Stimulated activated naive CD8-positive, alpha-beta T cell treated with anti-CD3 and anti-CD28 coated beads, Interleukin-15, amount 100 ng/mL, for 72 hours (primary cell): ENCODE data around the gene MTF1.
"Not testable (repeated sequence)": the region's sequence is repeated elsewhere in the genome, so short reads cannot be mapped to it uniquely, and the experiment has no call there.

Experiments
- ATAC-seq: fragments of 150-1000 bp; cut with Tn5 transposase; 2 replicates; pipeline ENCODE4 v1.10.0; 2021; ENCODE audit warnings: mild to moderate bottlenecking, moderate library complexity
- DNase-seq, 2 donors: peaks; one replicate each; pipeline ENCODE4 v3.0.0; 2021 to 2022
- H3K27ac Mint-ChIP-seq, 2 donors: one replicate each; pipeline ENCODE4 v1.8.0; 2022; ENCODE audit warnings: mild to moderate bottlenecking in 2 of 2, mixed read lengths in 2 of 2, moderate library complexity in 2 of 2
- H3K27me3 Mint-ChIP-seq: one replicate; pipeline ENCODE4 v1.8.0; 2022; ENCODE audit warnings: mixed read lengths
- H3K4me1 Mint-ChIP-seq: one replicate; pipeline ENCODE4 v1.8.0; 2022; ENCODE audit warnings: mild to moderate bottlenecking, mixed read lengths
- H3K4me3 Mint-ChIP-seq, 2 donors: one replicate each; pipeline ENCODE4 v1.8.0; 2022; ENCODE audit warnings: mild to moderate bottlenecking in 2 of 2, mixed read lengths in 2 of 2, moderate library complexity in 1 of 2
- H3K9me3 Mint-ChIP-seq, 2 donors: one replicate each; pipeline ENCODE4 v1.8.0; 2022; ENCODE audit warnings: mixed read lengths in 2 of 2

The MTF1 gene

DNA sequence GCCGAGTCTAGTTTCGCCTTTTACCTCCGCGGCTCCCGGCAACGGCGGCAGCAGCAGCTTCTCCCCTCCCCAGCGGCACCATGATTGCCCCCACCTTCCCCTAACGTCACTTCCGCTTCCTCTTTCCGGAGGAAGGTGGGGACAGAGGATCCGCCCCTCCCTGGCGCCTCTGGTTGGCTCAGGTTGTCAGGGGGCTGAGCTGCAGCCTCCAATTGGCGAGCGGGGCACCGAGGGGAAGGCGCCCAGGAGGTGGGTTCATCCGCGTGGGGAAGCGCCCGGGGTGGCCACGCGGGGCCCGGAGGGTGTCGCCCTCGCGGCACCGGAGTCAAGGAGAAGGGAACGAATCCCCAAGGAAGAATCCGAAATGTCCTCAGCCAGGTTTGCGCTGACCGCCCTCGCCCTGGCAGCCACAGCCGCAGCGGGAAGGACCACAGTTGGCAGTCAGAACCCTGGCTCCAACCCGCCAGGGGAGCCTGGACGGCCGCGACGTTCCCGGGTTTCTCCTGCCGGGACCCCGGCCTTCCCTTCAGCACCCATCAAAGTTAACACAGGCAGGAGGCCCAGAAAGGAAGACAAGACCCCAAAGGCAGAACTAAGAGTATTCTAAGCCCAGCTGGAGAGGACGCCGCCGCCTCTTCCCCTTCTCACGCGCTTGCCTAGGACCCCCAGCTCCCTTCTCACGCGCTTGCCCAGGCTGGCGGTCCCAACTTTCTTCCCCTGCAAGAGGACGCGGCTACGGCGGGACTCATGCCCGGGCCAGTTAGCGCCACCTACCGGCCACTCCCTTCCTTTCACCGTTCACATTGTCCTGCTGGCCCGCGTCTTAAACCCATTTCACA lies at the start of gene MTF1:
TSS of gene MTF1 (minus strand) at position 86 of the 839 bp plus-strand sequence. CDS start 1,934 bp downstream, outside the sequence.
- ATAC-seq (peak; percentile 99), DNase-seq (peak; percentile 95 to 97)
- Mint-ChIP-seq H3K4me1 (peaks cover 29% of the 10 kb centered on the region), H3K9me3 (no peaks in the 10 kb centered on the region), H3K4me3 (peak within 1 kb of the TSS; percentile 91 to 100), H3K27ac (peak within 1 kb of the TSS; percentile 99), H3K27me3 (no peaks in the 10 kb centered on the region)

DNA sequence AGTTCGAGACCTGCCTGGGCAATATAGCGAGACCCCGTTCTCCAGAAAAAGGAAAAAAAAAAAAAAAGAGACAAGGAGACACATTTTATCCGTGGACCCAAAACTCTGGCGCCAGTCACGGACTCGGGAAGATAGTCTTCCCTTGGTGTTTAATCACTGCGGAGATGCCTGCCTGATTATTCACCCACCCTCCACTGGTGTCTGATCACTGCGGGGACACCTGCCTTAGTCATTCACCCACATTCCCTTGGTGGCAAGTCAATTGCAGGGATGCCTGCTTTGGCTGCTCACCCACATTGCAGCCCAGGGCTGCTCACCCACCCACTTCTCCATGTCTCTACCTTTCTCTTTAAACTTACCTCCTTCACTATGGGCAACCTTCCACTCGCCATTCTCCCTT lies 49.1 kb upstream of the MTF1 start:
- ATAC-seq, H3K4me1 Mint-ChIP-seq, H3K27ac Mint-ChIP-seq, DNase-seq, H3K4me3 Mint-ChIP-seq, H3K27me3 Mint-ChIP-seq: not testable (repeated sequence)
- H3K9me3 Mint-ChIP-seq, result peaks cover 16 to 22% of the 10 kb centered on the region in 2 donors

DNA sequence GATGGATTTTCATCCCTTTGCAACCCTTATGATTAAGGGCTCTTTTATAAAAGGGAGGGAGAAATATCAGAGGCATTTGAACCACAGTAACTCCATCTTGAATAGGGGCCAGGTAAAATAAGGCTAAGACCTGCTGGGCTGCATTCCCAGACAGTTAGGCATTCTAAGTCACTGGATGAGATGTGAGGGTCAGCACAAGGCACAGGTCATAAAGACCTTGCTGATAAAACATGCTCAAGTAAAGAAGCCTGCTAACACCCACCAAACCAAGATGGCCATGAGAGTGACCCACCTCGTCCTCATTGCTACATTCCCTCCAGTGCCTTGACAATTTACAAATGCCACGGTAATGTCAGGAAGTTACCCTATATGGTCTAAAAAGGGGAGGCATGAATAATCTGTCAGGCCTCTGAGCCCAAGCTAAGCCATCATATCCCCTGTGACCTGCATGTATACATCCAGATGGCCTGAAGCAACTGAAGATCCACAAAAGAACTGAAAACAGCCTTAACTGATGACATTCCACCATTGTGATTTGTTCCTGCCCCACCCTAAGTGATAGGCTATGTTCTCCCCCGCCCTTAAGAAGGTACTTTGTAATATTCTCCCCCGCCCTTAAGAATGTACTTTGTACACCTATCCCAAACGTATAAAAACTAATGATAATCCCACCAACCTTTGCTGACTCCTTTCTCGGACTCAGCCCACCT lies 48.2 kb upstream of the MTF1 start:
- not testable (repeated sequence) for H3K4me1 Mint-ChIP-seq, DNase-seq, H3K27ac Mint-ChIP-seq, H3K4me3 Mint-ChIP-seq, ATAC-seq, H3K27me3 Mint-ChIP-seq
- peaks cover 16 to 22% of the 10 kb centered on the region in 2 donors for H3K9me3 Mint-ChIP-seq

DNA sequence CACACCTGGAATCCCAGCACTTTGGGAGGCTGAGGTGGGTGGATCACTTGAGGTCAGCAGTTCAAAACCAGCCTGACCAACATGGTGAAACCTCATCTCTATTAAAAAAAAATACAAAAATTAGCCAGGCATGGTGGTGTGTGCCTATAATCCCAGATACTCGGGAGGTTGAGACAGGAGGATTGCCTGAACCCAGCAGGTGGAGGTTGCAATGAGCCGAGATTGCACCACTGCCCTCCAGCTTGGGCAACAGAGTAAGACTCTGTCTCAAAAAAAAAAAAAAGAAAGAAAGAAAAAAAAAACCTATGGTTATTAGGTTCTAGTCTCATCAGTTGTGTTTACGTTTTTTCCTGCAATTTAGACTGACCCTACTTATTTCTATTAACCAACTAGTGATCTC lies 47.2 kb upstream of the MTF1 start:
- not testable (repeated sequence) for ATAC-seq, DNase-seq, H3K27me3 Mint-ChIP-seq, H3K4me3 Mint-ChIP-seq, H3K27ac Mint-ChIP-seq
- Mint-ChIP-seq H3K9me3 (peaks cover 16 to 22% of the 10 kb centered on the region in 2 donors), H3K4me1 (peaks cover 14% of the 10 kb centered on the region)

DNA sequence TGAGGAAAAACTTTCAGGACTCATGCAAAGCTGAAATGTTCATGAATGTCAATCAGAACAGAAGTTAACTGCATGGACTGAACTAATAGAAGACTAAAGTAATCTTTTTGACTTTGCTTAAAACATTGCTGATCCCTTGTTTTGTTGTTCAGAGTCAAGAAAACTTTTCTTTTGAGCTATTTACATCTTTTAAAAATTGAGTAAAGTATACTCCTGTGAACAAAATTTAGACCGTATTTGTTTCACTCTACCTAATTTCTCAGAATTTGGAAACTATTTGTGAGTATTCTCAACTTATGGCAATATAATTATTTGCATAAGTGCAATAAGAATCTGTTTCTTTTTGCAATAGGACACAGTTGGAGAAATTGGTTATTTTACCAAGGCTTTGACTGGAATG lies 46.3 kb upstream of the MTF1 start:
- no peaks in the 10 kb centered on the region for H3K27me3 Mint-ChIP-seq
- H3K9me3 Mint-ChIP-seq, result peaks cover 16 to 22% of the 10 kb centered on the region in 2 donors
- DNase-seq, result no peak

DNA sequence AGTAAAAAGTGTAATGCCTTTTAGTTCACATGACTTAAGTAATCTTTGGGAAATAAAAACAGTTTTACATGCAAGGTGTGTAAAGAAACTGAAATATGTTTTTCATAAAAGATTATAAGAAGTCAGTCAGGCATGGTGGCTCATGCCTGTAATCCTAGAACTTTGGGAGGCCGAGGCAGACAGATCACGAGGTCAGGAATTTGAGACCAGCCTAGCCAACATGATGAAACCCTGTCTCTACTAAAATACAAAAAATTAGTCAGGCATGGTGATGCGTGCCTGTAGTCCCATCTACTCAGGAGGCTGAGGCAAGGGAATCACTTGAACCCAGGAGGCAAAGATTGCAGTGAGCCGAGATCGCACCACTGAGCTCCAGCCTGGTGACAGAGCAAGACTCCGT lies 44.5 kb upstream of the MTF1 start:
- not testable (repeated sequence) for H3K27me3 Mint-ChIP-seq, H3K4me3 Mint-ChIP-seq, ATAC-seq, DNase-seq, H3K27ac Mint-ChIP-seq
- Mint-ChIP-seq H3K9me3 (peaks cover 8 to 17% of the 10 kb centered on the region in 2 donors), H3K4me1 (peaks cover 24% of the 10 kb centered on the region)

More for the DNA sequence above, 46.3 kb upstream of the MTF1 start:
- H3K4me1 Mint-ChIP-seq, result peaks cover 23% of the 10 kb centered on the region
- no peak overlapping the region for H3K4me3 Mint-ChIP-seq
- ATAC-seq, result no peak
- H3K27ac Mint-ChIP-seq, result no peak overlapping the region

DNA sequence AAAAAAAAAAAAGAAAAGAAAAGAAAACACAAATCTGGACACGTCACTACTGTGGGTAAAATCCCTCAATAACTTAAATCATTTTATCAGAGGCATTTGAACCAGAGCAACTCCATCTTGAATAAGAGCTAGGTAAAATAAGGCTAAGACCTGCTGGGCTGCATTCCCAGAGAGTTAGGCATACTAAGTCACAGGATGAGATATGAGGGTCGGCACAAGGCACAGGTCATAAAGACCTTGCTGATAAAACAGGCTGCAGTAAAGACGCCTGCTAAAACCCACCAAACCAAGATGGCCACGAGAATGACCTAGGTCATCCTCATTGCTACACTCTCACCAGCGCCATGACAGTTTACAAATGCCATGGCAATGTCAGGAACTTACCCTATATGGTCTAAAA lies 43.6 kb upstream of the MTF1 start:
- peaks cover 3 to 9% of the 10 kb centered on the region in 2 donors for H3K9me3 Mint-ChIP-seq
- peak overlapping the region in 1 of 2 donors; percentile 63 for H3K27ac Mint-ChIP-seq
- ATAC-seq (no peak), DNase-seq (no peak)
- no peaks in the 10 kb centered on the region for H3K27me3 Mint-ChIP-seq
- peaks cover 24% of the 10 kb centered on the region for H3K4me1 Mint-ChIP-seq
- no peak overlapping the region for H3K4me3 Mint-ChIP-seq

DNA sequence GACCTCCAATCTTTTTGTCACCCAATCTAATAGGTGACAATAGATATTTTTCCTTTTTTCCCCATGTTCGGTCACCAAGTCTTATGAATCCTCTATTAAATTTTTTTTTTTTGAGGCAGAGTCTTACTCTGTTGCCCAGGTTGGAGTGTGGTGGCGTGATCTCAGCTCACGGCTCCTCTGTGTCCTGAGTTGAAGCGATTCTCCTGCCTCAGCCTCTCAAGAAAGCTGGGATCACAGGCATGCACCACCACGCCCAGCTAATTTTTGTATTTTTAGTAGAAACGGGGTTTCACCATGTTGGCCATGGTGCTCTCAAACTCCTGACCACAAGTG lies 42.5 kb upstream of the MTF1 start:
- H3K4me1 Mint-ChIP-seq, result peaks cover 24% of the 10 kb centered on the region
- ATAC-seq, result no peak
- peak overlapping the region in 1 of 2 donors; percentile 52 for H3K4me3 Mint-ChIP-seq
- H3K9me3 Mint-ChIP-seq, result peaks cover 0 to under 1% of the 10 kb centered on the region in 2 donors
- H3K27me3 Mint-ChIP-seq, result no peaks in the 10 kb centered on the region
- DNase-seq, result no peak
- H3K27ac Mint-ChIP-seq, result peak overlapping the region; percentile 50 to 79

DNA sequence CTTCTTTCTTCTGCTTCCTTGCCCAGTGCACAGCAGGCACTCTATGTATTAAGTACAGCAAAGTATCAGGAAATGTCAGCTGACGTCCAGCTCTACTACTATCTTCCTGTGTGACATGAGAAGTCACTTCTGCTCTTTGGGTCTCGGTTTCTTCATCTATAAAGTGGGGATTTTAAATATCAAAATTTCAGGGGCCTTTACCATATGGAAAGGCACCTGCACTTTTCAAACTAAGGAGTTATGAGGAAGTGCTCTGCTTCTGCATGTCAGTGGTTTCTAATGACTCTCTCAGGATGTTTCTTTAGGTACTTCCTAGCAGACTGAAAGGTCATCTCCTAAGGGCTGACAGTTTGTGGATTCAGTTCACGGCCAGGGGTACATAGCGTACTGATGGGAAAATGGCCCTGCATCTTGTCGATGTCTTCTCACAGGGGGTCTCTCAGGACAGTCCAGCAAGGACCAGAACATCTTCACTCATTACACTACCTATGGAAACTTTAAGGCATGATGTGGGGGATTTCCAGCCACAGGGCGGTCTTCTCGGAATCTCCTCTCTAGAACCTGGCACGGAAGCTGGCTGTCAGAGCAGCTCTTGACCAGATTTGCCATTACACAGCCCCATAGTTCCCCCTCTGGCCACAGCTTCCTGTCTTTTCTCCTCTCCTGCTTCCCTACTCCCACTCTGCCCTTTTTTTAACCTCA lies 42.0 kb upstream of the MTF1 start:
- DNase-seq, result no peak
- Mint-ChIP-seq H3K4me3 (peak overlapping the region in 1 of 2 donors; percentile 52), H3K27ac (peak overlapping the region; percentile 50 to 79), H3K4me1 (peaks cover 24% of the 10 kb centered on the region), H3K9me3 (no peaks in the 10 kb centered on the region), H3K27me3 (no peaks in the 10 kb centered on the region)
- peak; percentile 40 for ATAC-seq

DNA sequence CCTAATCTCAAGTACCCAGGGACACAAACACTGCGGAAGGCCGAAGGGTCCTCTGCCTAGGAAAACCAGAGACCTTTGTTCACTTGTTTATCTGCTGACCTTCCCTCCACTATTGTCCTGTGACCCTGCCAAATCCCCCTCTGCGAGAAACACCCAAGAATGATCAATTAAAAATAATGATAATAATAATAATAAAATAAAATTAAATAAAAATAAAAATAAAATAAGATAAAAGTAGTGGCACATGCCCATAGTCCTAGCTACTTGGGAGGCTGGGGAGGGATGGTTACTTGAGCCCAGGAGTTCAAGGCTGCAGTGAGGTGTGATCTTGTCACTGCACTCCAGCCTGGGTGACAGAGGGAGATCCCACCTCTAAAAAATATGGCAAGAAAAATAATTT lies 38.2 kb upstream of the MTF1 start:
- not testable (repeated sequence) for ATAC-seq, H3K4me3 Mint-ChIP-seq, DNase-seq, H3K27me3 Mint-ChIP-seq, H3K9me3 Mint-ChIP-seq, H3K27ac Mint-ChIP-seq
- H3K4me1 Mint-ChIP-seq, result peaks cover 25% of the 10 kb centered on the region

DNA sequence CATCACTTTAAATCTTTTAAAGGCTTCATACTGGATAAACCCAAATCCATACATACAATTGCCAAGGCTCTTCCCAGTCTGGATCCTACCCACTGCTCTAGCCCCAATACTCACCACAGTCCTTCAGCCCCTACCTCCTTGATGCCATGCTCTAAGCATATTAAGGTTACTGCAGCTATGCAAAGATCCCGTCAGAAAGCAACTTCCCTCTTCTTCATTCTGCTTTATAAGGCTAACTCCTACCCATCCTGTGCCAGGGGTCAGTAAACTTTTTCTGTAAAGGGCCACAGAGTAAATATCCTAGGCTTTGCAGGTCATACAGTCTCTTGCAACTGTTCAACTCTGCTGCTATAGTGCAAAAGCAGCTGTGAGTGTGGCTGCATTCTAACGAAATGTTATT lies 34.3 kb upstream of the MTF1 start:
- Mint-ChIP-seq H3K4me1 (peaks cover 6% of the 10 kb centered on the region), H3K4me3 (no peak overlapping the region), H3K27me3 (no peaks in the 10 kb centered on the region), H3K27ac (no peak overlapping the region), H3K9me3 (no peaks in the 10 kb centered on the region)
- DNase-seq (no peak), ATAC-seq (no peak)

DNA sequence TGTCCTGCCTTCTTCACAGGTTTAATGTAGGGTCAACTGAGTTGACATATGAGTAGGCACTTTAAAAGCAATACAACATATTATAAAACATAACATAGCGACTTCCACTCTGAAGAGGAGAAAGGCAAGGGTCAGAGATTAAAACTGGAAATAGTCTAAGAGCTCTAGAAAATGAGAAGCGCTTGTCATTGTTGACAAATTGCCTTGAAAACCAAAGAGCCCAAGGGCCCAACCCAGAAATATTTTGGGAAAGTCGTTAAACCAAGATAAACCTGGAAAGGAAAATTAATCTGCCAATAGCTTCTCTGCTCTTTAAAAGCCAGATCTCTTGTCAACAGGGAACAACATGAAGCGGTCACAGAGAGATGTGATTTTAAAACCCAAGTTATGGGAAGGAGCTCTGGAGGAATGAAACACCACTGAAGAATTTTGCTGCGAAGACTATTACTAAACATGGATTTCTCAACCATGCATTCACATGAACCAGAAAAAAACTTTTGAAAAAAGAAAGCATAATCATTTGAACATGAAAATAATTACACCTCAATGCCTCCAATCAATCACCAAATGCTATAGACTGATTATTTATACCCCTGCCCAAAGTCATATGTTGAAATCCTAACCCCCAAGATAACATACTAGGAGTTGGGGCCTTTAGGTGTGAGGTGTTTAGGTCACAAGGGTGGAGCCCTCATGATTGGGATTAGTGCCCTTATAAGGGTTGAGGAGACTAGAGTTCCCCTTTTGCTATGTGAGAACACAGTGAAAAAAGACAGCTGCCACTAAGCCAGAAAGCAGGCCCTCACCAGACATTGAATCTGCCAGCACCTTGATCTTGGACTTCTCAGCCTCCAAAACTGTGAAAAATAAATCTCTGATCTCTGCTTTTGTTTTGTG lies 33.0 kb upstream of the MTF1 start:
- ATAC-seq (no peak), DNase-seq (no peak)
- H3K27me3 Mint-ChIP-seq, result no peaks in the 10 kb centered on the region
- peaks cover 6% of the 10 kb centered on the region for H3K4me1 Mint-ChIP-seq
- no peaks in the 10 kb centered on the region for H3K9me3 Mint-ChIP-seq
- H3K4me3 Mint-ChIP-seq, result no peak overlapping the region
- no peak overlapping the region for H3K27ac Mint-ChIP-seq

DNA sequence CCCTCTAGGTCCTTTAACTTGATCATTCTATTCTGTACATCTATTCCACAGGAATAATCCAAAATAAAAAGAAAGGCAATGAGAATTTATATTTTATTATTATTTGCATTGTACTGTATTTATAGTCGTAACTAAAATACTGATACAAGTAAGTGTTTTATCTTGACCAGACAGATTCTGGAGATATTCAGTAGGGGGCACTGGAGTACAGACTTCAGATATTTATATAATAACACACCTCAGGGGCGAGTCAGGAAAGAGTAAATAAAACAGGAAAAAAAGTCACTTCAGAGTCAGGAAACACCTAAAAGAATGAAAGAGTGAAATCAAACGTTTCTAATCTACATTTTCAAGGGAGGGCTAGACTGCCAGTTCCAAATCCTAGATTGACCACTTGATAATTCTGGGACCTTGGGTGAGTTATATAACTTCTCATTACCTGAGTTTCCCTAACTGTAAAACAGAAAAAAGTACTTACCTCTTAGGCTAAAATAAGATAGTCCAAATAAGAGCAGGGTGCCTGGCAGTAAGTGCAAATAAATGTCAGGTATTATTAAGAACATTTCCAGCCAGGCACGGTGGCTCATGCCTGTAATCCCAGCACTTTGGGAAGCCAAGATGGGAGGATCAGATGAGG lies 31.1 kb upstream of the MTF1 start:
- peaks cover 6% of the 10 kb centered on the region for H3K4me1 Mint-ChIP-seq
- ATAC-seq (no peak), DNase-seq (no peak)
- H3K4me3 Mint-ChIP-seq, result no peak overlapping the region
- H3K9me3 Mint-ChIP-seq, result no peaks in the 10 kb centered on the region
- no peaks in the 10 kb centered on the region for H3K27me3 Mint-ChIP-seq
- peak overlapping the region in 1 of 2 donors; percentile 82 for H3K27ac Mint-ChIP-seq

DNA sequence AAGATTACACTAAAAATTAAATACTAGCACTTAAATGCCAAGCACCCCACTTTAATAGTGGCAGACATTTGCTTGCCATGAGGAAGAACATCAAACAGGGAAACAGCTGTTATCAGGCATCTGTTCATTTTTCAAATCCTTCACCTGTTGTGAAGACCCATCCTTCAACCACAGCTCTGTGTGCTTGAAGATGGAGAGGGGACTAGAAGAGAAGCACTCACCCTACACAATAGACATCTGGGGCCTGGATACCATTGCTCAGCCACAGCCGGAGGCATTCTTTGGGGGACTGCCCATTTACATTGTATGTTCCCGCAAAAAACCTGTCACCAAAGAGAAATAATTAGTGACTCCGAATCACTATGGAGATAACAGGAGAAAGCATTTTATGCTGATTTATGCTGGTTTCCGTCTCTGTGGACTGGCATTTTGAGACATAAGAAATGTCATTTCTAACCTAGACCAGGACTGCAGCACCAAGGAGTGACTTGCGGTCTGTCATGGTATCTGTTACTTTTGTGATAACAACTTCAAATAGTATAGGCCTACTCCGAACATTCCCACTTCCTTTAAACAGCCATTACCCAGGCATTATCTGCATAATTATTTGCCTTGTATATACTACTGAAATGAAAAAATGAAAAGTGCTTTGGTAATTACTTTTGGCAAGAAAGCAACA lies 28.8 kb upstream of the MTF1 start:
- Mint-ChIP-seq H3K4me1 (peaks cover under 1% of the 10 kb centered on the region), H3K27me3 (no peaks in the 10 kb centered on the region), H3K27ac (no peak overlapping the region), H3K4me3 (no peak overlapping the region), H3K9me3 (no peaks in the 10 kb centered on the region)
- ATAC-seq, result no peak
- no peak for DNase-seq
